ENCODE data around the gene TBC1D13. TPM values are rescaled to one million over a fixed set of nuclear protein-coding genes. Genes with fewer than 3 reads are reported as not detected.

TBC1D13 gene, protein sequence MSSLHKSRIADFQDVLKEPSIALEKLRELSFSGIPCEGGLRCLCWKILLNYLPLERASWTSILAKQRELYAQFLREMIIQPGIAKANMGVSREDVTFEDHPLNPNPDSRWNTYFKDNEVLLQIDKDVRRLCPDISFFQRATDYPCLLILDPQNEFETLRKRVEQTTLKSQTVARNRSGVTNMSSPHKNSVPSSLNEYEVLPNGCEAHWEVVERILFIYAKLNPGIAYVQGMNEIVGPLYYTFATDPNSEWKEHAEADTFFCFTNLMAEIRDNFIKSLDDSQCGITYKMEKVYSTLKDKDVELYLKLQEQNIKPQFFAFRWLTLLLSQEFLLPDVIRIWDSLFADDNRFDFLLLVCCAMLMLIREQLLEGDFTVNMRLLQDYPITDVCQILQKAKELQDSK
- 10 to 100 TPM; 26.1 to 29.2 TPM for total RNA-seq

DNA sequence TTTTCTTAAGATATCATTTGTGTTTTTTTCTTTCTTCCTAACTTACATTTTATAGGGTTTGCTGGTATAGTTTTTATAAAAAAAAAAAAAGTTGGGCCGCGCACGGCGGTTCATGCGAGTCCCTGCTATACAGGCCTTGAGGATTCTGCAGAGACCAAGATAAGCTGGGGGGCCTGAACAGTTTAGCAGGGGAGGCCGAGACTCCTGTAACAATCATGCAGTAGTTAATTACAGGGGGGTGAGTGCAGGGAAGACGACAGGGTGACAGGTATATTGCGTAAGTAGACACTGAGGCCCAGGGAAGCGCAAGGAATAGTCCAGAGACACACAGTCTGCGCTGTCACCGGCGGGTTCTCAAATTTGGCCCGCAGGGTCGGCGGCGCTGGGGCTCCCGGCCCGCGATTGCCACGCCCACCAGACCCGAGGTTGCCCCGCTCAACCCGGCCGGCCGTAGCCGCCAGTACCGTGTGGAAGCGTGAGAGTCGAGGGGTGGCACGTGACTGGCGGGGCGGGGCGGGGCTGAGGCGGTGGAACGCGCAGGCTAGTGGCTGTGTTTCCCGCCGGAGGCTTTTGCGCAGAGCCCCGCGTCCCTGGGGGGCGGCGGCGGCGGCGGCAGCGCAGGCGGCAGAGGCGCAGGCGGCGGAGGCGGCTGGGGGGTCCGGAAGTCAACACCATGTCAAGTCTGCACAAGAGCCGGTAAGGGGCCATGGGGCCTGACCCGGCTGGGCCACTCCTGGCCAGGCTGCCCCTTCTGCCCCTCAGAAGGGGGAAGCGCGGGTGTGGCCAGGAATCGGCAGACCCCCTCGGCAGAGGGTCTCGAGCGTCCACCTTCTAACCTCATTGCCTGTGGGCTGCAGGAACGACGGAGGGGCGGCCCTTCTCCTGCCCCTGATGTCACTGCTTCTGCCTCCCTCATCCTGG is at the start of gene TBC1D13:
TBC1D13 (plus strand) TSS at position 573 of the 921 bp plus-strand sequence; CDS start at position 674, 101 bp downstream.
- Mint-ChIP-seq H3K27me3 (no peaks in the 10 kb centered on the region), H3K36me3 (peaks cover 2% of the 10 kb centered on the region), H3K27ac (peak within 1 kb of the TSS; percentile 96), H3K4me1 (peaks cover 5% of the 10 kb centered on the region), H3K4me3 (peak within 1 kb of the TSS; percentile 100), H3K9me3 (no peaks in the 10 kb centered on the region)
- ATAC-seq (ENCODE audit: low read depth) (peak; percentile 95), DNase-seq (peak; percentile 95)
- POLR2A ChIA-PET, result interaction anchor here (0.6 to 2.1 kb wide), 5 partner anchors 11 to 31 kb away, joined by 3 to 18 read pairs (median 4); partner anchors contain the start of genes ENDOG and ZER1

DNA sequence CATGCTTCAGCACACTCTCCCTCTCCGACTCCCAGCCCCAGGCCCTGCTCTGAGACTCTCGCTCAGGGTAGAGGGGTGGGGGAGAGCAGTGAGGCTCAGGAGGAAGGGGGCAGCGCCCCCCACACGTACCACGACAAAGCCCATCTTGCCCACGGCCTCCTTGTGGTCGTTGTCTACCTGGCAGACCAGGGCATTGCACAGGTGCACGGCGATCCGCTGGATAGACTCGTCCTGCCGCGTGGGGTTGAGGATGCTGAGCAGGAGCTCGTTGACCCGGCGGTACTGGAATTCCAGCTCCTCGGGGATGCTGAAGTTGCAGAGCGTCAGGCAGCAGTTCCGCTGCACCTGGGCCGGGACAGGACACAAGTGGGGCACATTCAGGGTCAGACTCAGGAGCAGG is 44.7 kb upstream of the TBC1D13 start:
- no peak overlapping the region for H3K27ac Mint-ChIP-seq
- no peaks in the 10 kb centered on the region for H3K4me1 Mint-ChIP-seq
- no peak overlapping the region for H3K4me3 Mint-ChIP-seq
- DNase-seq (no peak), ATAC-seq (ENCODE audit: low read depth) (no peak)
- POLR2A ChIA-PET, result interaction anchor here (1.0 kb wide), 1 partner anchor 181 kb away, joined by 3 read pairs; no protein-coding TSS in a partner anchor
- H3K9me3 Mint-ChIP-seq, result no peaks in the 10 kb centered on the region
- H3K36me3 Mint-ChIP-seq, result peaks cover under 1% of the 10 kb centered on the region
- H3K27me3 Mint-ChIP-seq, result no peaks in the 10 kb centered on the region

DNA sequence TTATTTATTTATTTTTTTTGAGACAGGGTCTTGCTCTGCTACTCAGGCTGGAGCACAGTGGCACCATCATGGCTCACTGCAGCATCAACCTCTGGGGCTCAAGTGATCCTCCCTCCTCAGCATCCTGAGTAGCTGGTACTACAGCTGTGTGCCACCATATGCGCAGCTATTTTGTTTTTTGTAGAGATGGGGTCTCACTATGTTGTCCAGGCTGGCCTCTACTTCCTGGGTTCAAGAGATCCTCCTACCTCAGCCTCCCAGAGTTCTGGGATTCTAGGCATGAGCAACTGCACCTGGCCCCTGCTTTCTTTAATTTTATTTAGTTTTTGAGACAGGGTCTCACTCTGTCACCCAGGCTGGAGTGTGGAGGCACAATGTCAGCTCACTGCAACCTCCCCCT is 43.6 kb upstream of the TBC1D13 start:
- Mint-ChIP-seq H3K4me1 (no peaks in the 10 kb centered on the region), H3K9me3 (no peaks in the 10 kb centered on the region), H3K27me3 (no peaks in the 10 kb centered on the region), H3K4me3 (no peak overlapping the region), H3K27ac (no peak overlapping the region), H3K36me3 (no peaks in the 10 kb centered on the region)
- DNase-seq (no peak), ATAC-seq (ENCODE audit: low read depth) (no peak)
- POLR2A ChIA-PET, result interaction anchor here (1.0 kb wide), 1 partner anchor 180 kb away, joined by 3 read pairs; no protein-coding TSS in a partner anchor

DNA sequence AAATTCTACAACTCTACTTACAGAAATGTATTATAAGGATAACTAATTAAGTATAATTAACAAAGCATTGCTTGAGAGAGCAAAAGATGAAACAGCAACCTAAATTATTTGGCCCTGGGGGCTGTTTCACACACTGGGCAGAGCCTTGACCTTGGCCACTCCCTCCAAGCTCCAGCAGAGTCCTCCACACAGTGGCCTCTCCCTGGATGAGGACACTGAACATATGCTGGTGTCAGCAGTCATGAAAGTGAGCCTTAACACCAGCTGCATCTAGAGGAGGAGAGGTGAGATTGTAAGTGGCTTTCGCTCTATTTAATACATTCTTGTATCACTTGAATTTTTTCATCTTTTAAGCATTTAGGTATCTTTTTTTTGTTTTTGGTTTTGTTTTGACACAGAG is 39.8 kb upstream of the TBC1D13 start:
- Mint-ChIP-seq H3K9me3 (no peaks in the 10 kb centered on the region), H3K27ac (no peak overlapping the region), H3K4me1 (no peaks in the 10 kb centered on the region), H3K27me3 (no peaks in the 10 kb centered on the region), H3K36me3 (no peaks in the 10 kb centered on the region), H3K4me3 (no peak overlapping the region)
- DNase-seq (no peak), ATAC-seq (ENCODE audit: low read depth) (no peak)
- POLR2A ChIA-PET, result no interaction called here

DNA sequence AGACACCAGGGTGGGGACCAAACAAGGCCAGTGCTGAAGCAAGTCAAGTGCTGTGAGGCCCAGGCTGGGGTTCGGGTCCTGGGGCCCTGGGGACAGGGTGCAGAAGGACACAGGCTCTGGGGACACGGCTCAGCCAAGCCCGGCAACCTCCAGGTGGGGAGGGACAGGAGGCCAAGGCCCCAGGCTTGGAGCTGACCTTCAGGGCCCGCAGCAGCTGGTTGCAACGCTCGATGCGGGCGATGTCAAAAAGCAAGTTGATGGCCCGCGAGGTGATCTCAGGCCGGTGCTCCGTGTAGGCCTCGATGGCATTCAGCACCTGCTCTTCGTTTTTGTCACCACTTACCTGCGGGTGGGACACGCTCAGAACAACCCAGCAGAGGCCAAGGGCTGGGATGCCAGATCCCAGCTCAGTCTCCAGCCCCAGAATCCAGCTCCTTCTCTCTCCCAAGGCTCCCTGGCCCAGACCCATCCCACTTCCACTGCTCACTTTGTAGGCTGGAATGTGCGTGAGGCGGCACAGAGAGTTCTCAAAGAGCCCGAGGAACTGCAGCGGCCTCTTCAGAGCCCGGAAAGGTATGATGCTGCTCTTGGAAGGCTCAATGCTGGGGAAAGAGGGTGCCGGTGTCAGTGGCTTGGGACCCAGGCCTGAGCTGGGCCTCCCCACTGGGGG is 36.0 kb upstream of the TBC1D13 start:
- Mint-ChIP-seq H3K9me3 (no peaks in the 10 kb centered on the region), H3K4me1 (no peaks in the 10 kb centered on the region), H3K4me3 (no peak overlapping the region), H3K27me3 (no peaks in the 10 kb centered on the region), H3K27ac (no peak overlapping the region), H3K36me3 (no peaks in the 10 kb centered on the region)
- no peak for ATAC-seq (ENCODE audit: low read depth)
- DNase-seq, result no peak
- POLR2A ChIA-PET, result no interaction called here

DNA sequence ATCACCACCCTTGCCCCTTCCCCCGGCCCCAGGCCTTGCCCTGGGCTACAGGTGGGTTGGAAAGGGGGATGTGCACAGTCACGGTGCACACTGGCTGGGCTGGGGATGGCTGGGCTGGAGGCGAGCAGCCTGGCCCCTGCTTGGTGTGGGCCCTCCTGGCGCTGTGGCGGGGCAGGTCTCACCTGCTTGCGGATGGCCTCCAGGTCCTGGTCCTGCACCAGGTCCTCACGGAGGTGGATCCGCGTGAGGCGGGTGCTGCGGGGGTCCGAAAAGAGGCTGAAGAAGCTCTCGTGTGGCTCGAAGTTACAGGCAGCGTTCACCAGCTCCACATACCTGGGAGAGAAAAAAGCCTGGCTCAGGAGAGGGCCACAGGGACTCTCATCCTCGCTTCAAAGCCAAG is 33.4 kb upstream of the TBC1D13 start:
- DNase-seq, result no peak
- Mint-ChIP-seq H3K27me3 (no peaks in the 10 kb centered on the region), H3K27ac (no peak overlapping the region), H3K9me3 (no peaks in the 10 kb centered on the region), H3K36me3 (no peaks in the 10 kb centered on the region), H3K4me3 (no peak overlapping the region), H3K4me1 (no peaks in the 10 kb centered on the region)
- POLR2A ChIA-PET, result interaction anchor here (0.5 kb wide), 1 partner anchor 90 kb away, joined by 4 read pairs; no protein-coding TSS in a partner anchor
- ATAC-seq (ENCODE audit: low read depth), result no peak

DNA sequence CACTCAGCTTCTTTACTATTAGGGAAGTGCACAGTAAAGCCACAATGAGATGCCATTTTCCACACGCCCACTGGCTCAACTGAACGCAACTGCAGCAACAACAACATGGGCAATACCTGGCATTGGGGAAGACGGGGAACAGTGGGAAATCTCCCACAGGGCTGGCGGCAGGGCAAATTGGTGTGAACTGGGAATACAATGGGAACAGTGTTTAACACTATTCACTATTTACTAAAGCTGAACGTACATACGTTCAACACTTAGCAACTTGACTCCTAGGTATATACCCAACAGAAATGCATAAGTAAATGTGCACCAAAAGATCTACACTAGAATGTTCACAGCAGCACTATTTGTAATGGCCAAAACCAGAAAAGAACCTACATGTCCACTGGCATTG is 29.5 kb upstream of the TBC1D13 start:
- no peaks in the 10 kb centered on the region for H3K9me3 Mint-ChIP-seq
- no peaks in the 10 kb centered on the region for H3K36me3 Mint-ChIP-seq
- POLR2A ChIA-PET, result no interaction called here
- ATAC-seq (ENCODE audit: low read depth), result no peak
- DNase-seq, result no peak
- no peaks in the 10 kb centered on the region for H3K27me3 Mint-ChIP-seq
- no peak overlapping the region for H3K4me3 Mint-ChIP-seq
- H3K4me1 Mint-ChIP-seq, result no peaks in the 10 kb centered on the region
- no peak overlapping the region for H3K27ac Mint-ChIP-seq

DNA sequence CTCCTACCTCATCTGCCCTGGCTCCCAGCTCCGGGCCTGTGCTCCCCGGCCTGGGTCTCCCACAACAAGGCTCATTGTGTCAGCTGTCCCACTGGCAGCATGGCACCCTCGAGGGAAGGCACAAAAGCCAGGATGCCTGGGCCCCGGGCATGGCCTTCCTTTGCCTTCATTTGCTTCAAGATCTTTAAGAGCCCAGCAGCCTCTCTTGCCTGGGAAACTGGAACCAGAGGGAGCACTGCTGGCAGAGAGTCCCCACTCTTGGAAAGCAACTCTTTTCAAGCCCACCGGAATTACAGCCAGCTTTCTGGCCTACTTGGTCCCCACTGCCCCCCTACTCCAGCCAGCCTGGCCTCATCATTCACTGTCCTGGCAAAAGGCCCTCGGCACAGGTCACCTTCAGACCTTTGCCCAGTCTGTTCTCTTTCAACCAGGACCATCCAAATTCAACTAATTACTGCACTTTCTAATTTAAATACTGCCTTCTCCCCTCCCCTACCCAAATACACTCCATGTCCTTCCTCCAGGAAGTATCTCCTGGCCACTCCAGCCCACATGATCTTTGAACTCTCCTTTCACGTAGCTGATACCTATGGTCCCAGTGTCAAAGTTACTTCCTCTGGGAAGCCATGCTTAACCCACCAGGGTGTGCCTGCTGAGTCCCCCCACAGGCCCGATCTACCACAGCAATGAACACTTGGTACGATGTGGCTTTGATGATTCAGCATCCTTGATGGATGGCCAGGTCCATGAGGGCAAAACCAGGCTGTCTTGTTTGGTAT is 24.2 kb upstream of the TBC1D13 start:
- Mint-ChIP-seq H3K4me3 (no peak overlapping the region), H3K36me3 (no peaks in the 10 kb centered on the region)

DNA sequence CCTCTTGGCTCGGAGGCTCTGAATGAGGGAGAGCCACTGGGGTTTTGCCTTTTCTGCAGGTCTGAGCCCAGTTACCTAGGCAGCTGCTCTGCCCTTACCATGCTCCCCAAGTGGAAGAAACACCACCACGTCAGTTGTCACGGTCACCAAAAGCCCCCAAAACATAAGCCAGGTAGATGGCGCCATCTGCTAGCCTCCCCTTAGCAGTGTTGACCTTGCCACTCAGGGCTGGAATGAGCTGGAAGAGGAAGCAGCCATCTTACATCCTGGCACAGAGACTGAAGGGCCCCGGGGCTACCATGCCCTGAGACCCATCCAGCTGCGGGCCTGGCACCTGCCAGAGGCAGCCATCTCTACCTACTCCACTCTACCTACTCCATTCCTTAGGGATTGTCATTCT is 22.7 kb upstream of the TBC1D13 start:
- Mint-ChIP-seq H3K9me3 (no peaks in the 10 kb centered on the region), H3K27me3 (no peaks in the 10 kb centered on the region), H3K36me3 (no peaks in the 10 kb centered on the region), H3K4me1 (peaks cover 2% of the 10 kb centered on the region), H3K27ac (no peak overlapping the region), H3K4me3 (no peak overlapping the region)
- POLR2A ChIA-PET, result no interaction called here
- no peak for ATAC-seq (ENCODE audit: low read depth)
- no peak for DNase-seq

More for the DNA sequence above, 24.2 kb upstream of the TBC1D13 start:
- Mint-ChIP-seq H3K9me3 (no peaks in the 10 kb centered on the region), H3K27ac (no peak overlapping the region), H3K4me1 (peaks cover 2% of the 10 kb centered on the region), H3K27me3 (no peaks in the 10 kb centered on the region)
- ATAC-seq (ENCODE audit: low read depth) (no peak), DNase-seq (no peak)
- POLR2A ChIA-PET, result no interaction called here

DNA sequence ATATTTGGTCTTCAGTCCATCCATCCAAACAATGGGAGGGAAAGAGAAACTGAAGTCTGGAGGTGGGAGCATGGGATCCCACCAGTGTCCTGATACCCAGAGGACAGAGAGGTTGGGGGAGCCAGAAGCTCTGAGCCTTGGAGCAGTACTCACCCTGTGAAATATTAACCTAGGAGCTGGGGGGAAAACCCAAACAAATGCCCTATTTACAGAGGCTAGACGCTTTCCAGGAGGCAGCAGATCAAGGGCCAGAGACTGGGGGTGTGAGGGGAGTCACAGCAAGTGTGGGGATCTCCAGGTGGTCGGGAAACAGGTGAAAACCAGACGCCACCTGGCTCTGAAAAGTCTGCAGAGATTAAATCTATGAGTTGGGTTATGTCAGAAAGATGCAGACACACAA is 21.6 kb upstream of the TBC1D13 start:
- peaks cover 8% of the 10 kb centered on the region for H3K4me1 Mint-ChIP-seq
- no peak overlapping the region for H3K27ac Mint-ChIP-seq

DNA sequence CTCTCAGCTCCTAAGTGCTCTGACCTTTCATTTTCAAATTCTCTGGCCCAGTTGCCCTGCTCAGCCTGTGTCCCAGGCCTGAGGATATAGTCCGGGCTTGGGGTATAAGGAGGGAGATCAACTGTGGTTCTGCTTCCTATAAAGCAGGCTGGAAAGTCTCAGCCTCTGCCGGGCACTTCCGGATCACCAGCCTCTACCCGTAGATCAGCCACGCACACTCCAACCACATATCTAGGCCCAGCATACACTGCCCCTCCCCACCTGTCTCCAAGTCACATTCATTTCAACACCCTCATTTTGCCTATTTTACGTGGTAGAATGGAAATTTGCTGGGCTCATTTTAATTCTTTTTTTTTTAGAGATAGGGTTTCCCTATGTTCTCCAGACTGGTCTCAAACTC is 18.4 kb upstream of the TBC1D13 start:
- POLR2A ChIA-PET, result interaction anchor here (0.6 kb wide), 2 partner anchors 43 to 50 kb away, joined by 3 read pairs; partner anchors contain the start of gene ENDOG
- no peak for DNase-seq
- H3K9me3 Mint-ChIP-seq, result no peaks in the 10 kb centered on the region
- ATAC-seq (ENCODE audit: low read depth), result no peak
- no peak overlapping the region for H3K4me3 Mint-ChIP-seq
- H3K27ac Mint-ChIP-seq, result no peak overlapping the region
- H3K4me1 Mint-ChIP-seq, result peaks cover 16% of the 10 kb centered on the region
- H3K27me3 Mint-ChIP-seq, result no peaks in the 10 kb centered on the region
- no peaks in the 10 kb centered on the region for H3K36me3 Mint-ChIP-seq

More for the DNA sequence above, 21.6 kb upstream of the TBC1D13 start:
- ATAC-seq (ENCODE audit: low read depth), result no peak
- Mint-ChIP-seq H3K36me3 (no peaks in the 10 kb centered on the region), H3K27me3 (no peaks in the 10 kb centered on the region), H3K4me3 (no peak overlapping the region), H3K9me3 (no peaks in the 10 kb centered on the region)
- POLR2A ChIA-PET, result no interaction called here
- no peak for DNase-seq

DNA sequence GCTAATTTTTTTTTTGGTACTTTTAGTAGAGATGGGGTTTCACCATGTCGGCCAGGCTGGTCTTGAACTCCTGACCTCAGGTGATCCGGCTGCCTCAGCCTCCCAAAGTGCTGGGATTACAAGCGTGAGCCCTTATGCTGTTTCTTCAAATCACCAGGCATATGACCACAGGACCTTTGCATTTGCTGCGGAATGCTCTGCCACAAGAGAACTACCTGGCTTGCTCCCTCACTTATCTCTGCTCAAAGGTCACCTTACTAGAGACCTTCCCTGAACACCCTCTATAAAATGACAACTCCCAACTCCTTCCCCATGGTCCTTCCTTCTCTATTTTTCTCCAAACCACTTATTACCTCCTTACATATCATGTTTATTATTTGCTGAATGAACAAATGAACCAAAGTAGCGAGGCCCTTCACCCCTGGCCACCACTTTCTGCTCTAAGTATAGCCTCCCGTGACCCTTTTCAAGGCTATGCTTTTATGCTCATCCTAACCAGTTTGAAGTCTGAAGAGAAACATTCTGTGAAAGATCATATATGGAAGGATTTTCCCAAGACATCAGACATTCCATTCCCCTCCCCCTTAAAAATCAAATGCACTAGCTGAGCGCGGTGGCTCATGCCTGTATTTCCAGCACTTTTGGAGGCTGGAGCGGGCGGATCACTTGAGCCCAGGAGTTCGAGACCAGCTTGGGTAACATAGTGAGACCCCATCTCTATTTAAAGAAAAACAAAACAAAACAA is 16.6 kb upstream of the TBC1D13 start:
- Mint-ChIP-seq H3K9me3 (no peaks in the 10 kb centered on the region), H3K36me3 (no peaks in the 10 kb centered on the region), H3K4me1 (peaks cover 14% of the 10 kb centered on the region), H3K27me3 (no peaks in the 10 kb centered on the region), H3K4me3 (peak overlapping the region; percentile 98), H3K27ac (peak overlapping the region; percentile 97)
- POLR2A ChIA-PET, result interaction anchor here (0.8 to 2.9 kb wide), 10 partner anchors 12 to 218 kb away, joined by 3 to 18 read pairs (median 4); partner anchors contain the start of genes ENDOG, PKN3, SPTAN1 and ZDHHC12
- DNase-seq (no peak), ATAC-seq (ENCODE audit: low read depth) (no peak)

All from activated naive CD8-positive, alpha-beta T cell treated with anti-CD3 and anti-CD28 coated beads, Interleukin-2, amount 10 ng/mL, durations not matched to agents 7 days and 5 days (primary cell).